Left kidney (tissue), 2 donors: ENCODE data around the gene ANXA2. TPM values are rescaled to one million over a fixed set of nuclear protein-coding genes. Genes with fewer than 3 reads are reported as not detected.
A peak's percentile ranks its signal among the peaks of the same experiment; 100 is the strongest.

ENCODE experiments used
- DNase-seq: peaks from one replicate; pipeline ENCODE4 v3.0.0-alpha.2; 2013
- polyA plus RNA-seq: library from polyadenylated mRNA; unstranded; fragments of 120-200 nt; gene quantifications from one replicate; pipeline ENCODE4 v1.2.1, GENCODE V29; 2013; ENCODE audit not compliant: insufficient read length

The ANXA2 gene
- polyA plus RNA-seq, 1 donor, result 510 TPM

DNA sequence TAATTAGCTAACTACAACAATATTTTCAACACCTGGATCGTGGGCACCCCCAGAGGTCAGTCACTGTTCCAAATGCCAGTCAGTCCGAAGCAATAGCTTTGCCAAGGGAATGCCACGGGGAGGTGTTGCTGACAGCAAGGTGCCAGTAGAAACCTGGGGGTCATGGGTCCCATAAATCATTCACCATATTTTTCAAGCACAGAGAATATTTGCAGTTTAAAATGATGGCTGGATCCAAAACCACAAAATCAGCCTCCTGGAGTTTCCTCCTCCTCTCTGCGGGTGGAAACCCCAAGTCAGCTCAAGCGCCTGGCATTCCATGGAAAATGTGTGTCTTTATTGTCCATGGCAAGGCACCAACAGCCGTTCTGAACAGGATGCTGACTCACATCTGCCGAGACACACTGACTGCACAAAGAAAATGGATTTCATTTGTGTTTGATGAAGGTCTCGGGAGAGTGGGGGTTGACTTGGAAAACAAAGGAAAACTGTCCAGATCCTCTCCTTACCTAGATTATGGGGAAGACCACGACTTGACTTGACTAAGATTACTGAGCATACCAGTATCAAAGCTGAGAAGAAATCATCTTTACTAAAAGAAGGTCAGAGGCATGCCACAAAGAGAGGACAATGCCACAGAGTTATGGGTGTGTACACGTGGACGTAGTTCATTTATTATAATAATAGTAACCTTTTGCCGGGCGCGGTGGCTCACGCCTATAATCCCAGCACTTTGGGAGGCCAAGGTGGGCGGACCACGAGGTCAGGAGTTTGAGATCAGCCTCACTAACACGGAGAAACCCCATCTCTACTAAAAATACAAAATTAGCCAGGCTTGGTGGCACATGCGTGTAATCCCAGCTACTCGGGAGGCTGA is 26.4 kb downstream of the ANXA2 start:
- no peak for DNase-seq

DNA sequence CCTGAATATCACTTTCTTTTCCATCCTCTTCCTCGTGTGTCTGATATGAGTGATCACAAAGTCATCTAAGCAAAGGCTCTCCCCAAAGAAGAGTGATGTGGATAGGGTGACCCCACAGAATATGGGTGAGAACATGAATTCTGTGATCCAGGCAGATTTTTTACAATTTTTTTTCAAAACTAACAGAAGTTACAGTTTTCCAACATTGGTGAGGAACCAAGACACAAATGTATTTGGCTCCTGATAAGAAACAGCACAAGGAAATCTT is 27.0 kb downstream of the ANXA2 start:
- no peak for DNase-seq

DNA sequence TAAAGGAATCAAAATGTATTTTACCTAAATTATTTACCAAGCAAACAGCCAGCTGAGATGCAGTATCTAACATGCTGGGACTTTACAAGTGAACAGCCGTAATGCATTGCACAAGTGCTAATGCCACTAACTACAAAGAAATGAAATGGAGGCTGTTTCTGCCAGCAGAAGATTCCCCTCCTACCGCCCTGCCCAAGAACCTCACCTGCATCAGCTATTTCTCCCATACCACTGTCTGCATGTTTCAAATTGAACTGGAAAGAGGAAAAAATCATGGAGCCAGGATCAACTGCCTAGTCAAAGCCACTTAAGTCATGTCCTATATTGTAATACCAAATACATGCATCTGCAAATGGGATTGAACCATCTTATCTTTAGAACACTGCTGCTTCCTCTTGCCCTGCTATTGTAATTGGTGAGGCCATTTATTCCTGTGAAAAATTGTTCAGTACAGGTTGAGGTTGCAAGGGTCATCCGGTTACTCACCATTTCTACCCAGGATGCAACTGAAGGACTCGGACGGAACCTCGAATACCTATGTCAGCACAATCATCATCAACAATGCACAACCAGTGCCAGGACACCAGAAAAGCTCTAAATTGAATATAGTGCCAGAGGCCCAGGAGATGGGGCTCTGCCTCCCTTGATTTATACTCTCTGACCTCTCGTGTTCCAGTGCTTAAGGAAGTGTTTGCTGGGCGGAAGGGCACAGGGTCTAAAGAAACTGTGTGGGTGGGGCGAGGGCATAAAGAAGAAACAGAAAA is 27.5 kb downstream of the ANXA2 start:
- DNase-seq, result no peak

DNA sequence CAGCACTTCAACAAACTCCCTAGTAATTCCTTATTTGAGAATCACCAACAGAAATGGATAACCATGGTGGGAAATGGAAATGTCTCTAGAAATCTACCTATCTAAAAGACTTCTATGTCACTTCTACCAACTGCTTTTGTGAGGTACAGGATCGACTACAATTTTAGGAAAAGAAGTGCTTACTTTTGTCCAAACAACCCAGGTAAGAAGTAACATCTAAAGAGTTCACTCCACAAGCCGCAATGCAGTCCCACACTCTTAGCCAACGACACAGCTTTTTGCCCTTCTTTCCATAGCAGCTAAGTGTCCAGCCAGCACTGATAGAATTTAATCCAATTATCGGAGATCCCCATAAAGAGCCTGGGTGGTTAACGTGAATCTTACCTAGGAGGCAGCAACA is 28.1 kb downstream of the ANXA2 start:
- no peak for DNase-seq

DNA sequence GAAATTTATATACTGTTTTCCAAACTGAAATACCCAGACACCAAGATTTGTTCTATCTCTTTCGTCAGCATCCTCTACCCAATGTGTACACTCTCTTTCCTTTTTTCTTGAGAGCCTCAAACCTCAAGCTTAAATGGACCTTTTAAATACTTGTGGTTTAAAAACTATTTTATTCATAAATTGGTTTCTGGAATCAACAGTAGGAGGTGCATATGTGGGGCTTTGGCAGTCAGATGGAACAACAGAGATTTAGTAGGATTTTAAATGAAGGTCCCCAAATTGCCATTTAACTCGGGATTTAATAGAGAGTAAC is 33.2 kb downstream of the ANXA2 start:
- DNase-seq, result no peak

DNA sequence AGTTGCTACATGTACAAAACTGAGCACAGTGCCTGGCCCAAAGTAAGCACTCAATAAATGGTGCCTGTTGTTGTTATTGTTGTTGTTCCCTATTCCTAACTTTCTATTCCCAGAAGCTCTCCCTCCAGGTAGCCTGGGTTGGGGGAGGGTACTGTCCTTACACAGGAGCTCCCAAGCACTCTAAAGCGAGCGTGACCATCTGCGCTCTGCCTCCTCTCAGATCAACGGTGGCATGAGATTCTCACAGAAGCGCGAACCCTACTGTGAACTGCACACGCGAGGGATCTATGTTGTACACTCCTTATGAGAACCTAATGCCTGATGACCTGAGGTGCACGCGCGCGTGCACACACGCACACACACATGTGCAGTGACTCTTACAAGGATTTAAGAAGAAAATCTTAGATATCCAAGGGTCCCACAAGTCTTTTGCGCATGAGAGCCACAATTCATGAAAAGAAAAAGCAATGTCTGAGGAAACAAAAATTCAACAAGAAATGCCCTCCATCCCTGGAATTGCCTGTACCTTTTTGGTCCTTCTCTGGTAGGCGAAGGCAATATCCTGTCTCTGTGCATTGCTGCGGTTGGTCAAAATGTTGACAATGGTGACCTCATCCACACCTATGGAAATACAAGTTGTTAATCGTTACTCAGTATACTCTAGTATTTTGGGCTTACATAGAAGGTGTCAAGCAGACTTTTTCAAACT is 33.7 kb downstream of the ANXA2 start:
- no peak for DNase-seq

DNA sequence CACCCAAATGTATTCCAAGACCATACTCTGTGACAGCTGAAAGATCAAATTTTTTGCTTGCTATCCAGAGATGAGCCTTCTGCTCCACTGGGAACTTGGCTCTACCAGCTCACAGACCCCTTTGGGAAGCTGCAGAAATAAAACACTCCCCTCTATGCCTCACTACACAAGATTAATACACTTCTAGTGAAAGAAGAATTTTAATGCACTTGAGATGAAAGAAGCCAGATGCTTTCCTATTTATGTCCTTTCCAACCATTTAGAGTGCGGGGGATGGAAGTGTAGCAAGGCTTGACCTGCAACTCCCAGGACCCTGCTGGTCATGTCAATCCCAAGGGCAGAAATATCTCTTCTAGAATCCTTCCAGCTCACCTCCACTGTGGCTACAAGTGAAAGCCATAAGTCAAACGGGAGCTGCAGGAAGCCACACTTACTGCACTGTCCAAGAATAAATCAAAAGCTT is 34.7 kb downstream of the ANXA2 start:
- DNase-seq, result peak; percentile 67

DNA sequence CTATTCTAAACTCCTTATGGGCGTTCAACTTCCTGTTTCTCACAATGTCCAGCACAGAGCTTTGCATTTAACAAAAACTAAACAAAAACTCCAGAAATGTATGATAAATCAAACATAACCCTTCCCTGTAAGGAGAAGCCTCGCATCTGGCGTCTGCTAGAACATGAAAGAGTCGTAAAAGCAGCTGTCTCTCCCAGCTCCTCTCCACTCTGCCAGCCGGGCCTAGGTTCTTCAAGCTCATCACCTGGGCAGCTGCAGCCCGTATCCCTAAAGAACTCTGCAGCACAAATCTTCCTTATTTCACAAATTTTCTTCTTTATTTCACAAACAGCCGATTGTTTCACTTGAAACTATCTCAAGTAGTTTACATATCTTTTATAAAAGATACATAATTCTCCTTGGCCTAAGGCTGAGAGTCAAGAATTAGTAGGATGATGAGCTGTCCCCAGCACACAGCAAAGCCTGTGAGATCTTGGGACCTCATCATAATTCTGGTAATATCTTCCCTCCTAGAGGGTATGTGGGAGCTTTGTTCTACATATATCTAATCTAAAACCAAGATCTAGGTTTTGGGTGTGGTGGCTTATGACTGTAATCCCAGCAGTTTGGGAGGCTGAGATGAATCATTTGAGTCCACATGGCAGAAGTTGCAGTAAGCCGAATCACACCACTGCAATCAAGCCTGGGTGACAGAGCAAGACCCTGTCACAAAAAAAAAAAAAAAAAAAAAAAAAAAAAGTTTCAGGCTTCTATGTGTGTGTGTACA is 35.3 kb downstream of the ANXA2 start:
- no peak for DNase-seq

DNA sequence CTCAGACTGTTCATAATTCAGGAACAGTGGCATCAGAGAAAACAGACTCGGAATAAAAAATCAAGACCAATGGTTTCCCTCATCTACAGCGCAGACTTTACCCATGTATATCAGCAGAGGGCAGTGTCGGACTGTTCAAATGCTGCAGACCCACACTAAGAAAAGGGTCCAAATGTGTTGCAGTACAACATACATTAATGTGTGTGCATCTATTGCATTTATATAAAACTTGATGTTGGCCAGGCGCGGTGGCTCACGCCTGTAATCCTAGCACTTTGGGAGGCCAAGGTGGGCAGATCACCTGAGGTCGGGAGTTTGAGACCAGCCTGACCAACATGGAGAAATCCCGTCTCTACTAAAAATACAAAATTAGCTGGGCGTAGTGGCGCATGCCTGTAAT is 38.0 kb downstream of the ANXA2 start:
- DNase-seq, result peak; percentile 71

DNA sequence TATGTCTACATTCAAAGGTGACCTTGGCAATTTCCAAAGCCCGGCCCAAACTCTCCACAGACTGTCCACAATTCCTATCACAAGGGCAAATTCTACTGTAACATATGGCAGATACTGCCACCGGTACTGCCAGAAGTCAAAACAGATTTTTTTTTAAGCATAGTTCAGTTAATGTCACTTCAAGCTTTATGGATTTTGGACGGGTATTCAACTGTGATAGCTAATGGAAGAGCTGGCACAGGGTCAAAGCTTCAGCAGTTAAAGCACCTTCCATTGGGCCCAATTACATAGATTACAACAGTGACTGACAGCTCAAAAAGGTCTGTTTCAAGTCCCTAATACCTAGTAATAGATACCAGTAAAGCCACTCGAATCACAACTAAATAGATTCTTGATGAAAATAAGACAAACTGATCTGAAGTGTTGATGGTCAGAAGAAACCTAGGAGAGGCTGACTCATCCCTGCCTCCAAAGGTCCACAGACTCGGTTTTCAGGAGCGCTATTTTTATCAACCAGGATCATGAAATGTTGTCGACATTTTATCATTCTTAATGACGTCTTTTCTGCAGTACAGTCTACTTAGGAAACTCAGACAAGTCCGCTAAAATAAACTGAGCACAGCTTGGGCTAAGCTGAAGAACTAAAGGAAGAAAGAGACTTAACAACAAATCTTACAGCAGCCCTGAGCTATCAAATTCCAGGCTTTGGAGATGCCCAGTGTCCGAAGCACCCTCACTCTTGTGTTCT is 38.7 kb downstream of the ANXA2 start:
- DNase-seq, result no peak

DNA sequence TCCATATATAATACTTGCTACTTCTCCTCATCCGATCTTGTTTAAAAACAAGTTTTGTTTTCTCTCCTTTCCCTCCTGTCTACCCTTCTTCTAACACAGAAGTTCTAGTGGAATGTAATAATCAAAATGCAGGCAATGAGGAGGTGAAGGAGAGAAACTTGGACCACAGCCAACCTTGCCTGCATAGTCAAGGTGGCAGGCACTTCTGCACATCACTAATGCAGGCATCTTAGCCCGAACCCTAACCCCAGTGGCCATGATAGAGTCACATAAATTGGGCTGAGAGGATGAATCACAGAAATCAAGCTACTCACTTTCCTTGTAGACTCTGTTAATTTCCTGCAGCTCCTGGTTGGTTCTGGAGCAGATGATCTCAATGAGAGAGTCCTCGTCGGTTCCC is 41.0 kb downstream of the ANXA2 start:
- DNase-seq, result no peak

DNA sequence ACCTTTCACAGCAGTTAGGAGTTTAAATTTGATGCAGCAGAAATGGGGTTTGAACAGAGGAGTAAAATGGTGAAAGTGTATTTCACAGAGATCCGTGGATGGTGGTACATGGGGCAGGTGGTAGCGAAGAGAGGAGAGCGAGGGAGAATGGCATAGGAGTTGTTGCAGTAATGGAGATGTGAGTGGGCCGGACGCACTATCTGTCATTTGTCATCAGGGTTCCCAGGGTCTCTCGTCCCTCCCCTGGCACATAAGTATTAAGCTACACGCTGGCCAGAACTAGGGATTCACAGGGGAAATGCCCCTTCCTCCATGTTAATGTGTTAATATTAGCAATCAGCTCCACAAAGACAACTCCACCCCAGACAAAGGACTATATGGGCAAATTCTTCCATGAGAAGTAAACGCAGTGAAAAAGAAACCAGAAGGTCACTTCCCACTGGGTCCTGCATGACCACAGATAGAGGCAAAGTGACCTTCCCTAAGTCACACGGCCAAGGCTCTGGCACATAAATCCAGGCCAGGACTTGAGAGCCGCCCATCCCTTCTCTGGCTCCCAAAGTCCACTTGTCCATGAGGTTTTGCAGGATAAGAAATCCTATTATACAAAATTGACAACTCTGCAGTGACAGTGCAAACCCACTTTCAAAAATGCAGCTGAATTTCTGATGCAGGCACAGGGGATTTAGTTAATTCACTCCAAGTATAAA is 42.5 kb downstream of the ANXA2 start:
- no peak for DNase-seq

DNA sequence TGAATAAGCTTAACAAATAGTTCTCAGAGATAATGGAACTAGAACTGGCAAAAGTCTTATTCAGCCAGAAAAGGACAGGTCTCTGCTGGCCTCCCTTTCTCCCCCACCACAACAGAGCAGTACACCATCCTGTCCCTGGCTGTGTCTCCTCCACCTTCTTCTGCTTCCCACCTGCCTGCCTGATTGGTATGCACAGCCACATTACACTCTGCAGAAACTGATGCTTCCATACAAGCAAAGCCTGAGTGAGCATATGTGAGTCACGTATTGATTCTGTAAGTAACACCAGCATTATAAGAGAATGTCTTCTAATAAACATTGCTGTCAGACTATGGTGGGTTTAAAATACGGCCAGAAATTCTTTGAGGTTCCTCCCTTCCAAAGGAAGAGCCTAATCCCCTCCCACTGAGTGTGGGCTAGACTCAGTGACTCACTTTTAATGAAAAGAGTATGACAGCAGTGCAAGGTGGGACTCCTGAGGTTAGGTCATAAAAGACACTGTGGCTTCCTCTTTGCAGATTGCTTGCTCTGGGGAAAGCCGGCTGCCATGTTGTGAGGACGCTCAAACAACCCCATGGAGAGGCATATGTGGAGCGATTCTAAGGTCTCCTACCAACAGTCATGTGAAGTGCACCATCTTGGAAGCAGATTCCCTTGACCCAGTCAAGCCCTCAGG is 44.4 kb downstream of the ANXA2 start:
- no peak for DNase-seq

DNA sequence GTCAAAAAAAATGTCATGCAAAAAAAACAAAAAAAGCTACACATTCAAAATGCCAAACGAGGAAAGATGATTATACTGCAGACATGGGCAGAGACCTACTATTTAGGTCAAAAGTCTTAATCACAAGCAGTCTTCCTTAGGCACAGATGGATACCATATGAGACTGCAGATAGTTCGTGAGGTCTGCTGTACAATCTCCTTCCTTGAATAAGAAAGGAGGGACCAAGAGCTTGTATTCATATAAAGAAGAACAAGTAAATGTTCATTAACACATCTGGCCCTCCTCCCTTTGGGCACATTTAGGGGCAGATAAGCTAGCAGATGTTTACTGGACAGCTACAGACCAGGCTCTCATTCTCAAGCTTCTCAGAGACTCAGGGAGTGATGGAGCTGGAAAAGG is 45.3 kb downstream of the ANXA2 start:
- DNase-seq, result no peak

DNA sequence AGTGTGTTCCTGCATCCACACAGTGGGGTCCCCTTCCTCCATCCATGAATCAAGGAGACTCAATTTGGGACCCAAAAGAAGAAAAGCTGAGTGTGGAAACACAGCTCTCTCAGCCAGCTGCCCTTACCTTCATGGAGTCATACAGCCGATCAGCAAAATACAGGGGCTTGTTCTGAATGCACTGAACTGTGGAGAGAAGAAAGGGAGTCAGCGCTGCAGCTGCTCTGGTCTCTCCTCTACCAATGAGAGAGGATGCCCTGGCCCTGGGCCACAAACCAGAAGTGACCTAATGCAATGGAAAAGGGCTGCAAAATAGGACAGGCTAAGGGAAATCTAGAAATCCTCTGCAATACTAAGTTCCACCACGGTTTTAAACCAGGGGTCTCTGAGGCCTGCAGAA is 46.7 kb downstream of the ANXA2 start:
- no peak for DNase-seq

DNA sequence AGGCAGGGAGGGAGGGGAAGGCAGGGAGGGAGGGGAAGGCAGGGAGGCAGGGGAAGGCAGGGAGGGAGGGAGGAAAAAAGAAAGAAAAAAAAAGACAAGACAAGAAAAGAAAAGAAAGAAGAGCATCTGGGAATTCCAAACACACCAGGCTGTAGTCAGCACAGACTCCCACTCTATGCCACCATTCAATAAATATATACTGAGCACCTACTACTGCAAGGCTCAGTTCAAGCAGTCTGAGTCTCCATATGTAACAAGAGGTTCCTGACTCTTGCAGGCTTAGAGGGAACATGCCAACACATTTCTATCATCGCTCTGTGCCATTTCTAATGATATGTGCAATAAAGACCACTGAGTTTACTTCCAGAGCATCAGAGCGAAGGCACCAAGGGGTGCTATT is 47.7 kb downstream of the ANXA2 start:
- no peak for DNase-seq

DNA sequence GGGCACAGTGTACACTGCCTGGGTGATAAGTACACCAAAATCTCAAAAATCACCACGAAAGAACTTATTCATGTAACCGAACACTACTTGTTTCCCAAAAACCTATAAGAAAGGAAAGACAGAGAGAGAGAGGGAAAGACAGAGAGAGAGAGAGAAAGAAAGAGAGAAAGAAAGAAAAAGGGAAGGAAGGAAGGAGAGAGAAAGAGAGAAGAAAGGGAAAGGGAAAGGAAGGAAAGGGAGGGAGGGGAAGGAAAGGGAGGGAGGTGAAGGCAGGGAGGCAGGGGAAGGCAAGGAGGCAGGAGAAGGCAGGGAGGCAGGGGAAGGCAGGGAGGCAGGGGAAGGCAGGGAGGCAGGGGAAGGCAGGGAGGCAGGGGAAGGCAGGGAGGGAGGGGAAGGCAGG is 48.2 kb downstream of the ANXA2 start:
- no peak for DNase-seq

DNA sequence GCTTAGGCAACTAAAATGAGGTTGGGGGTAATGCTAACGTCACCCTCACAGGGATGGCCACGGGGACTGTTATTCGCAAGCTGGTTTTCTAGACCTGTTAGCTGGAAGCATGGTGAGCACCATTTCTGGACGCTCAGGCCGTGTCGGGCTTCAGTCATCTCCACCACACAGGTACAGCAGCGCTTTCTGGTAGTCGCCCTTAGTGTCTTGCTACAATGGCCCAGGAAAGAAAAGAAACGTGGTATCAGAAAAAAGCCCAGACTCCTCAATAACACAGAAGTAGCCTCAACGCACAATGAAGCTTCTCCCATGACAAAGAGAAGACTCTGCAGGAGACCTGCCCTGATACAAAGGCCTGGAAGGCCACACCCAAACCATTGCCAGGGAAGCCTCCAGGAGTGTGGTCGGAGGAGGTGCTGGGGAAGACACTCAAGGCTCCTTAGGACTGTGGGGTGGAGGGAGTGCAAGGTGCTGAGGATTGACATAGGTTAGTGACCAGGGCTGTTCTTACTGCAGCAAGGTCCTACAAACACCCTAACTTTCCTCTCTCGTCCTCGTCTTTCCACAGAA is 50.2 kb downstream of the ANXA2 start:
- no peak for DNase-seq

DNA sequence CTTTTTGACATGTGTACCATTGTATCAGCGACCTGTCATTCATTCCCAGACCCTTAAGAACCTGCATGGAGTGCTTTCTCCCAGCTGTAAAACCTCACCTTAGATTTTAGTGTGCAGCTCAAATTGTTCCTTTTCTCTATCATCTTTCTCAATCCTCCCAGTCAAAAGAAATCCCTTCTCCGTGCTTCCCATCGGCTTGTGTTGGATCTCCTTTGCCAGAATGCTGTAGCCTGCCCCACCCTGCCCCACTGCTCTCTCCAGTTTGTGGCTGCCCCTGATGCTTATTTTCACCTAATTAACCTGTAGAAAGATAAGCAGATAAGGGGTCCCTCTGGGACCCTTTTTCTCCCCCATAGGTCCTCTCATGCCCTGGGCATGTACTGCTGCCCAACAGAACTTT is 51.1 kb downstream of the ANXA2 start:
- no peak for DNase-seq

DNA sequence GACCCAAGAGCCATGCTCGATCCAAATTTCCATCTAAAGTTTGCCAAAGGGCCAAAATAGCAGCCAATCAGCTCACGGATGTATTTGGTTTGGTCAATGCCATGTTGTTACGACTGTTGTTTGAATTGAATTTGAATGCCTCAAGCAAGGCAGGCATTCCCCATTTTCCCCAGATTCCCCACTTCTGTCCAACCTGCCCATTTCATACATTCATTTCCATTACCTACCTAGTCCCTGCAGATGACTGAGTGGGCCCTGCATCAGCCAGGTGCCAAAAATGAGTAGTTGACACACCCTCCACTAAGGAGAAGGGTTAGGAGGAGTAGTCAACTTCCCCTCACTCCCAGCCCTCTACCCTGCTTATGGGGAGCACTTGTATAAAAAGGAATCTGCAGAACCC is 51.7 kb downstream of the ANXA2 start:
- no peak for DNase-seq
